SH-SY5Y (cell line): ENCODE results near the gene MILR1.

ENCODE experiments used
- GATA2 ChIP-seq: IDR thresholded peaks from 2 replicates; pipeline ENCODE4 v1.6.1; 2011; ENCODE audit warnings: mild to moderate bottlenecking, low read depth, low read length
- GATA3 ChIP-seq: IDR thresholded peaks from 2 replicates; pipeline ENCODE4 v1.6.1; 2011; ENCODE audit warnings: low read depth, mild to moderate bottlenecking, low read length, moderate library complexity

DNA sequence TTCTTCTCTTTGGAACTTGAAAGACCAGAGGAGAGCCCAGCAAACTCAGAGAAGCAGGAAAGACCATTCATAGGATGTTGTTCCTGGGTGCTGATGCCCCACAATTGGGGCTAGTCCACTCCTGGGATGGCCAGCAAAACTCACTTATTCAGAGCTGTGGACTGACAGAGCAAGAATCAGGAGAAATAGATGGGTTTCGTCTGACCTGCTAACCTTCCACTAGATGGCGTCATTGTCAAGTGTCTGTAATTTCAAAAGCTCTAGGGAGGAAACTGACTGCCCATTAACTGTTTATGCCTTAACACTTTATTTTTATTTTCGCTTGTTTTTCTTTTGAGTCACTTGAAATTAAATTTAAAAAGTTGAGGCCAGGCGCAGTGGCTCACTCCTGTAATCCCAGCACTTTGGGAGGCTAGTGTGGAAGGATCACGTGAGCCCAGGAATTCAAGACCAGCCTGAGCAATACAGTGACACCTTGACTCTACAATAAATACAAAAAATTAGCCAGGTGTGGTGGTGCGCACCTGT lies 28.7 kb upstream of the MILR1 start:
- no peak for TF ChIP-seq GATA2
- no peak for TF ChIP-seq GATA3
